ENCODE data around the gene QKI. TPM values are rescaled to one million over a fixed set of nuclear protein-coding genes. Genes with fewer than 3 reads are reported as not detected.

QKI gene
- total and polyA plus RNA-seq, 2 of the 8 experiments (the other 6 are each of a cell fraction or from before 2014, with no cell fraction given) = 181 to 183 TPM

DNA sequence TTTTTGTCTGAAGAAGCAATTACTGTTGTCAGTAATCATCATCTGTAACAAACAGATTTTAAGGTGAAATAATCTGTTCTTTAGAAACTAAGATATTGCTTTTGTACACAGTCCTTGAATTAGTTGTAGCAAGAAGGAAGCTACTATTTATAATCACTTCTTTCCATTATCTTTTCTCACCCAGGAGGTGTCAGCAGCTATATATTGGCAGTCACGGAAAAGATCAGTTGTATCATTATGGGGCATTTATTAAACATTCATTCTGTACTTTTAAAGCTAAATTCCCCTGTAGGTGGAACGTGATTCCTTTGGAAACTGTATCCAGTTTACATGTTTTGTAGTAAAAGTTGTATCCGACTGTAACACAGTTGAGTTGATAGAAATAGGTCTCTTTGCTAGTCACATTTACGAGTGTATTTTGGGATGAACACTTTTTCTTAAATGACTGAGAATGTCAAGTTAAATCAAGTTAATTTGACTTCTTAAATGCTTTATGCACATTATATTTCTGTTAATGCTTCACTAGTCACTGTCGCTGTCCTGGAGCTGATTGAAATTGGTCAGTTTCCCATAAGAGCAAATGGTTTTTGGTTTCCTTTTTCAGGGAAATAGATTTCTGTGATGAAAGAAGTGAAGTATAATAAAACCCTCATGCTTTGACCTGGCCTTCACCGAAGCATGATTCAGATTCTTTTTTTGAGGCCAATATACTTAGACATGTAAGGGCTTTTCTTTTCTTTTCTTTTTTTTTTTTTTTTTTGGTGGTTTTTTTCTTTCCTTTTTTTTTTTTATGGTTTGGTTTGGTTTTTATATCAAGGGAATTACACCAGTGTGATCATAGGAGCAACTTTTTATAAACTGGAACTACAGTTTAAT lies 5.1 kb downstream of the QKI start:
- H3K79me2 ChIP-seq (ENCODE audit: control insufficient read depth in 1 of 2, insufficient read depth in 2 of 2, low read length in 2 of 2) = peaks cover 33 to 95% of the 10 kb centered on the region in 2 experiments
- H3K18ac ChIP-seq (ENCODE audit: extremely low read depth, low read length) = no peak overlapping the region
- H3K23ac ChIP-seq (ENCODE audit: insufficient read length) = no peak overlapping the region
- H3K79me1 ChIP-seq (ENCODE audit: low read depth, low read length) = no peaks in the 10 kb centered on the region
- no peak overlapping the region for H2AFZ ChIP-seq (ENCODE audit: low read length)
- no peaks in the 10 kb centered on the region for H3K36me3 ChIP-seq (ENCODE audit: control insufficient read depth in 2 of 4, insufficient read depth in 4 of 4, low read length in 3 of 4)
- H2BK20ac ChIP-seq (ENCODE audit: low read length) = no peak overlapping the region
- H2BK15ac ChIP-seq (ENCODE audit: low read length) = no peak overlapping the region
- H3K4ac ChIP-seq (replicated peaks; ENCODE audit: insufficient read length, low read depth, low read length) = no peak overlapping the region
- H4K91ac ChIP-seq (replicated peaks; ENCODE audit: insufficient read length, low read length) = no peak overlapping the region
- no peaks in the 10 kb centered on the region for H3K9me3 ChIP-seq (ENCODE audit: insufficient read depth in 2 of 2, low read depth in 1 of 2, low read length in 1 of 2)
- no peak overlapping the region for H2BK120ac ChIP-seq (replicated peaks; ENCODE audit: low read depth, low read length)
- no peak overlapping the region for H2BK5ac ChIP-seq (ENCODE audit: low read depth, low read length)
- H3K56ac ChIP-seq (replicated peaks; ENCODE audit: insufficient read length, low read depth, low read length) = no peak overlapping the region
- H2BK12ac ChIP-seq (ENCODE audit: low read depth, low read length) = no peak overlapping the region
- no peak overlapping the region for H4K8ac ChIP-seq (ENCODE audit: extremely low read depth, insufficient read depth, low read length)
- DNase-seq (ENCODE audit: low read depth in 1 of 2, low spot score in 2 of 2) (no peak), FAIRE-seq (peak; percentile 24)
- no peak overlapping the region for H3K9ac ChIP-seq (replicated peaks in 1 of 4; ENCODE audit: extremely low read depth in 1 of 4, low read depth in 3 of 4, low read length in 3 of 4)
- peaks cover 4 to 14% (median 9%) of the 10 kb centered on the region in 4 experiments; a peak in 6 of 7 replicates for H3K4me1 ChIP-seq (replicated peaks in 1 of 4; ENCODE audit: control insufficient read depth in 3 of 4, insufficient read depth in 4 of 4, low read length in 3 of 4)
- H3K14ac ChIP-seq (ENCODE audit: insufficient read length) = no peak overlapping the region
- H3K4me2 ChIP-seq (ENCODE audit: insufficient read depth in 1 of 2, low read depth in 2 of 2, low read length in 2 of 2) = peak overlapping the region; percentile 25 to 30; a peak in 1 of 4 replicates
- POLR2A ChIA-PET (ENCODE audit: partially characterized antibody) = no interaction called here
- H4K20me1 ChIP-seq (replicated peaks in 1 of 2; ENCODE audit: control insufficient read depth in 1 of 2, insufficient read depth in 2 of 2, low read length in 2 of 2) = peaks cover 10 to 18% of the 10 kb centered on the region in 2 experiments
- peak overlapping the region in 1 of 4 experiments; percentile 8; a peak in 1 of 8 replicates for H3K4me3 ChIP-seq (ENCODE audit: extremely low read depth in 1 of 4, insufficient read depth in 2 of 4, low read depth in 3 of 4, low read length in 4 of 4)
- no peak overlapping the region for H2AK5ac ChIP-seq (ENCODE audit: low read depth, low read length)
- CTCF ChIA-PET (ENCODE audit: partially characterized antibody) = interaction anchor here (0.7 to 1.5 kb wide), 3 partner anchors 9 to 135 kb away, joined by 3 to 4 read pairs (median 3); no protein-coding TSS in a partner anchor
- peak overlapping the region; percentile 77 for H4K5ac ChIP-seq (ENCODE audit: insufficient read length, low read depth, low read length)
- H3K27ac ChIP-seq (ENCODE audit: low read depth, low read length) = no peak overlapping the region
- WGBS, 2 experiments (ENCODE audit: extremely low coverage in 1 of 2, insufficient coverage in 1 of 2, insufficient read length in 1 of 2, insufficient replicate concordance in 2 of 2, low coverage in 1 of 2, low lambda C conversion rate in 2 of 2, missing lambda C conversion rate in 1 of 2) = 79% methylated on average over 6 of the region's 6 CpGs; no CpG with 5 or more reads in 1 of the 2 experiments
- no peaks in the 10 kb centered on the region for H3K27me3 ChIP-seq (replicated peaks in 1 of 4; ENCODE audit: control insufficient read depth in 3 of 4, extremely low read depth in 1 of 4, insufficient read depth in 3 of 4, low read length in 3 of 4)
- peaks cover 4% of the 10 kb centered on the region; the same call in 1 of the 2 replicates for H3K23me2 ChIP-seq (ENCODE audit: low read depth, low read length)
- TF ChIP-seq TEAD4 (IDR thresholded peaks at IDR 0.05; ENCODE audit: low read depth, low read length) = no peak
- TF ChIP-seq ZNF274 (IDR thresholded peaks at IDR 0.05; ENCODE audit: borderline replicate concordance, extremely low read depth, low read length) = no peak
- no peak for TF ChIP-seq GTF2F1 (IDR thresholded peaks at IDR 0.05; ENCODE audit: borderline replicate concordance, low read depth, low read length)
- TF ChIP-seq CTBP2 (IDR thresholded peaks at IDR 0.05; ENCODE audit: borderline replicate concordance, insufficient read depth, insufficient read length, low read length) = no peak
- TF ChIP-seq YY1 (IDR thresholded peaks at IDR 0.05; ENCODE audit: low read depth, low read length) = no peak
- TF ChIP-seq SP2 (IDR thresholded peaks at IDR 0.05; ENCODE audit: low read length) = no peak
- TF ChIP-seq CBX8 (IDR thresholded peaks at IDR 0.05; ENCODE audit: borderline replicate concordance, low read depth, low read length) = no peak
- no peak for TF ChIP-seq RXRA (IDR thresholded peaks at IDR 0.05; ENCODE audit: insufficient read depth, low read depth, low read length)
- no peak for TF ChIP-seq BCL11A (IDR thresholded peaks at IDR 0.05; ENCODE audit: low read depth in 2 of 2, low read length in 2 of 2)
- no peak for TF ChIP-seq RAD21 (IDR thresholded peaks at IDR 0.05 in 1 of 2, conservative IDR thresholded peaks at IDR 0.05 in 1 of 2; ENCODE audit: low read depth in 2 of 2, low read length in 2 of 2)
- TF ChIP-seq SRF (IDR thresholded peaks at IDR 0.05; ENCODE audit: low read depth, low read length) = no peak
- TF ChIP-seq TCF12 (IDR thresholded peaks at IDR 0.05; ENCODE audit: low read depth, low read length) = no peak
